ENCODE measurements around the gene PSME3IP1.

PSME3IP1 gene

GRCh38 chr16:57167538-57167937 is 18.3 kb downstream of the PSME3IP1 start:
- DNase-seq (ENCODE audit: low read depth) = no peak

DNA sequence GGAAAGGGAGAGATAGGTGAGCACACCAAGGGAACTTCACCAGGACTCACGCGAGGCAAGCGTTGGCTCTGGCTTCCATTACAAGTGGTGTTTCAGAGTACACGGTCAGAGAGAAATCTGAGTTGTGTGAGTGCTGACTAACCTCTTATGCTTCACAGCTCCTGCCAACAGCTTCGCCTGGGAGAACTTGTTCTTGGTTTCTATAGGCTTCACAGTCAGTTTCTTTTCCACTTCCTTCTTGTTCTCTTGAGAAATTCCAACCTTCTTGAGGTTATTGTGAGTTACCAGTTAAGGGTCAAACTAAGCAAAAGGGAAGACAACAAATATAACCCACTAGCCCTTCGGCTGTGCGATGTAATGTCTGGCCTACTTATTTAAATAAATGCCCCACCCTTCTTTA is 18.9 kb downstream of the PSME3IP1 start:
- no peak for DNase-seq (ENCODE audit: low read depth)

DNA sequence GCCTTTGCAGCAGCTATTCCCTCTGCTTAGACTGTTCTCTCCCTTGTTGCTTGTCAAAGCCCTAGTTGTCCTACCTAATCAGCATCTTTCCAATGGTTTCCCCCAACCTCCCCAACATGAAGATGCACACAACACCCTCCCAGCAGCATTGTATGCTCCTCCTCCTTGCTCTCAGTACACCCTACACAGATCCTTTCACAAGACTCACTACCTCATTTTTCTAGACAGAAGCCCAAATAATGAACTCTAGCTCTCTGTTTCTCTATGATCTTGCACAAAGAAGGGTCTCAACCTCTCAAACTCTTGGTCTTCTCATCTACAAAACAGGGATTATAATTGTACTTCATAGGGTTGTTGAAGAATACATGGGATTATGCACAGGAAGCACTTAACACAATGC is 19.4 kb downstream of the PSME3IP1 start:
- no peak for DNase-seq (ENCODE audit: low read depth)

- no peak for DNase-seq (ENCODE audit: low read depth)
Observed at GRCh38 chr16:57165938-57166337, 19.9 kb downstream of the PSME3IP1 start.

DNA sequence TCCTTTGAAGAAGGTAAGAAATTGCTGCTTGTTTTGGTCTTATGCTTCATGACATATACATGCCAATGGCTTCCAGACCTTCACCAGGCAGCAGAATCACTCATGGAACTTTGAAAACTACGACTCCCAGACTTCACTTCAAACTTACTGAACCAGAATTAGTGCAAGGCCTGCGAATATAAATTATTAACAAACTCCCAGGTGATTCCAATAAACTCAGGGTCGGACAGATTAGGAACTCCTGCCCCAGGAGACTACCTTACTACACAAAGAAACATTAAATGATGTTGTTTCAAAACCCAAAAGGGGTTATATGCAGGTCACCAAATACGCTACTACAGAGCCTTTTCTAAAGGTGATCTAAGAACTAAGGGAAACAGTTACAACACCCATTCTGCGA is 20.4 kb downstream of the PSME3IP1 start:
- no peak for DNase-seq (ENCODE audit: low read depth)

GRCh38 chr16:57163842-57164241 is 22.0 kb downstream of the PSME3IP1 start:
- DNase-seq (ENCODE audit: low read depth) = no peak

- no peak for DNase-seq (ENCODE audit: low read depth)
Observed at GRCh38 chr16:57159447-57159846, 26.4 kb downstream of the PSME3IP1 start.

GRCh38 chr16:57157533-57157932 is 28.3 kb downstream of the PSME3IP1 start:
- DNase-seq (ENCODE audit: low read depth) = no peak

DNA sequence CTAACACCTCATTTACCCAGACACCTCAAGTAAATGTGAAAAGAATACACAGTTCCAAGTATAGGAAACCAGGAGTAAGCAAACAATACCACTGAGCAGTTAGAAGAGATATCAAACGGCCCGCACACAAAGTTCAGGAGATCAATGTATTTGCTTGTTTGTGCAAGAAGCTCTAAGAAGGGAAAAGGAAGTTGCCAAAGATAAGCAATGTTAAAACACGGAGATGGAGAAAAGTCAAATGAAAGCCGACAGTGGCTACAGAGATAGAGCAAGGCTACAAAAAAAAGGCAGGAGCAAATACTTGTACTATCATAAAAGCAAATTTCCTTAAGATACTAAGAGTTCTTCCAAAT is 29.5 kb downstream of the PSME3IP1 start:
- DNase-seq (ENCODE audit: low read depth) = no peak

- DNase-seq (ENCODE audit: low read depth) = no peak
Observed at GRCh38 chr16:57155702-57156350, 30.0 kb downstream of the PSME3IP1 start.

GRCh38 chr16:57153841-57154240 is 32.0 kb downstream of the PSME3IP1 start:
- no peak for DNase-seq (ENCODE audit: low read depth)

DNA sequence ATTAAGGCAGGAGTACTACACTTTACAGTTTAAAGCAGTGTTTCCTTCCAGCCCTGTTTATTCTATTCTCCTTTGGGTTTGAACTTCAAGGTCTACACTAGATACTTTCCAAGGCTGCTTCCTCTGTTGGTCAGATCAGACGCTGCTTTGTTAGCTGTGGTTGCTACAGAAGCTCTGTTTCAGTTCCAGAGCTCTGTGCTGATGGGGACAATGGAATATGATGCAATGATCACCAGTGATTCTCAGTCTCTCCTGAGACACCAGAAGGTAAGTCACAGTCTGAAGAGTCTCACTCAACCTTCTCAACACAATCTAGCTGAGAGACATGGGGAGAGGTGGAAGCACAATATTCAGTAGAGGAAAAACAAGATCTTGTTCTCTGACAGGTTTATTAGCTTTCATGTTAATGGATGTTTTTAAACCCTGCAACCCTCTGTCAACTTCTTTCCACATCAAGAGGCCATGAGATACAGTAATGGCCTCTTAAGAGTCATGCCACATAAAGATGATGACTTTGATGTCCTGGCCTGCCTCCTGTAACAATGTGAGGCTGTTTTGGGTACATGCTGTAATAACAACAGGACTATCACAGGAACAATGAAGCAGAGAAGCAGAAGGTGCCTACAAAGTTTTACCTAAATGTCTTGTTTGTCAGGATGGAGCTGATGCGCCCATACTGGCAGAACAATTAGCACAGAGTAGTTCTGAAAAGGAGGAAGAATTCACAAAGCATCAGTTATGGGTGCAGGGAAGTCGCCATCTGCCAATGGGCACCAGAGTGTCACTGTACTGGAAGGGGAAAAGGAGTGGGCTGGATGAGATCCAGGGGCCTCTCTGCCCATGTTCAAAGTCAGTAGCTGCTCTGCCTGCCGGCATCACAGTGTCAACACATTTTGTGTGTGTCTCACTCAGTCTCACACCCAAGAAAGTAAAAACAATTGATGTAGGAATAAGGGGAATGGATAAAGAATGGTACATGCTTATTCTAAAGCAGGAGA is 33.4 kb downstream of the PSME3IP1 start:
- no peak for DNase-seq (ENCODE audit: low read depth)

- DNase-seq (ENCODE audit: low read depth) = no peak
Observed at GRCh38 chr16:57151369-57151768, 34.5 kb downstream of the PSME3IP1 start.

DNA sequence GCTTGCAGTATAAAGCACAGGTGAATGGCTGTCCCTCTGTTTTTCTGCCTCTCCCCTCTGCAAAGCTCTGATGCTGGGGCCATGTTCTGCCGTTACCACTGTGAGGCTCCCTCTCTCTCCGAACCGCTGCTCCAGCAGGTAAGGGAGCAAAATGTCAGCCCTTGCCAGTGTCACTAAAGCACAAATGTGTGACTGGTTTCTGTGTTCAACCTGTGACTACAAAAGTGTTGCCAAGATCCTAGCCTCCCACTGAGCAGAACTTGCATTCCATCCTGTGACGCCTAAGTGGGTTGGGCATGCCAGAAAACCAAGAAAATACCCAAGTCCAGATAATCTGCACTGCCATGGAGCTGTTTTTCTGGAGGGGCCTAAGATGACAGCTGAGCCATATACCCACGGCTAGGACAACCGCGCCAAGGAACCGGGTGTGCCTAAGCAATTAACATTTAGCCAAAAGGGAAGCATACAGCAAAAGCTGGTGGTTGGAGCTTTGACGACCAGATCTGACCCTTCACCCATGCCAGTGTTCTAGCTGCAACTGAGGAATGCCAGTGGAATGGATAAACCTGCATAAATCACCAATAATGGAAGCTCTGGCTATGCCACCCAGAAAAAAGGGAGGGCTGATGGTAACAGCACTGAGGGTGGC is 35.0 kb downstream of the PSME3IP1 start:
- DNase-seq (ENCODE audit: low read depth) = no peak

- DNase-seq (ENCODE audit: low read depth) = no peak
Observed at GRCh38 chr16:57149391-57149790, 36.4 kb downstream of the PSME3IP1 start.

- DNase-seq (ENCODE audit: low read depth) = no peak
Observed at GRCh38 chr16:57148481-57148880, 37.4 kb downstream of the PSME3IP1 start.

DNA sequence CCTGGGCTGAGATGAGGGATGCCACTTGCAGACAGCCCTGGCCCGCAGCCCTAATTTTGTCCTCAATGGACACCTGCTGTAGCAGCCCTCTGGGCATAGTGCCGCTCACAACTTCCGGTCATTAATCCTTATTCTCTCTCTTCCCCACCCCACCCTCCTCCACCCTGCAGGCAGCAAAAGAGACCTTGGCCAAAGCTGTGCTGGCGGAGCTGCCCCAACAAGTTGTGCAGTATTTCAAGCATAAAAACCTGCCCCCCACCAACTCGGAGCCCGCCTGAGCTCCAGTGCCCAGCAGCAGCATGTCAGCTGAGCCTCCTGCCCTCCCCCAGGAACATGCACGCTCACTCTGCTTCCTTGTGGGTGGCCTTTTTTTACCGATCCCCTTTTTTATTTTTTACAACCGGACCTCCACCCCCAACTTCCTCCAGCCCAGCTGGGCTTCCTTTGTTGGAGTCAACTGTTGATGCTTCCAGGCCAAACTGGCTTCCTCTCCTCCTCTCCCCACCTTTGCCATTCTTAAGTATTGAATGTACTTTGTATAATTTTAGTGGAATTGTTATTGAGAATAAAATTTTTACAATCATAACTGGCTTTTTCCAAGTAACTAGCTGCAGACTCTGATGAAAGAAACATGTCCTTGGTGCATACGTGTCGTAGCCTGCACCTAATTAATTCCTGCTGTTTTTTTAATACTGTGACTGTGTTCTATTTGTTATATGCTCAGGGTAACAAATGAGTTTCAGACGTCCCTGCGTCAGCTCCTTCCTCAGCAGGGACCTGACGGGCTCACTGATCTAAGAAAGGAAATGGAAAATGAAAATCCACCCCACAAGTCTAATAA is 38.2 kb downstream of the PSME3IP1 start:
- DNase-seq (ENCODE audit: low read depth) = no peak

- DNase-seq (ENCODE audit: low read depth) = no peak
Observed at GRCh38 chr16:57146735-57147134, 39.1 kb downstream of the PSME3IP1 start.

DNA sequence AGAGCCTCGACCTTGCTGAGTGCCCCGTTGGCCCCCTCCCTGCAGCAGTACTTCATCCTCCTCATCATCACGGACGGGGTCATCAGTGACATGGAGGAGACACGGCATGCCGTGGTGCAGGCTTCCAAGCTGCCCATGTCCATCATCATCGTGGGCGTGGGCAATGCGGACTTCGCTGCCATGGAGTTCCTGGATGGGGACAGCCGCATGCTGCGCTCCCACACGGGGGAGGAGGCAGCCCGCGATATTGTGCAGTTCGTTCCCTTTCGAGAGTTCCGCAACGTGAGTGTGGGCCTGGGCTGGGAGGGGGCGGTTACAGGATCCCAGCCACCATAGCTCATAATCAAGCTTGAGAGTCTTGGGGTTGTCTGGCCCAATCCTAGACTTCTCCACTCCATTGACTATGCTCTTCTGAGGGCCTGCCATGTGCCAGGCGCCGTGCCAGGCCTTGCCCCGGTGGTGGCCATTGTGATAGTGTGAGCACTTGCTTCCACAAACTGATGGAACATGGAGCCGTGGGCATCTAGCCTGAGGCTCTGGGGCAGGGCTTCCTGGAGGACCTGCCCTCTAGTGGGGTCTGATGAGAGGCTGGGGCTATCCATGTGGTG is 39.7 kb downstream of the PSME3IP1 start:
- DNase-seq (ENCODE audit: low read depth) = no peak

GRCh38 chr16:57145046-57146021 is 40.5 kb downstream of the PSME3IP1 start:
- DNase-seq (ENCODE audit: low read depth) = no peak
